Kidney capillary endothelial cell (primary cell): ENCODE data around the gene EIF1.
"Not testable (repeated sequence)": the region's sequence is repeated elsewhere in the genome, so short reads cannot be mapped to it uniquely, and the experiment has no call there.

Experiments
- DNase-seq: peaks from one replicate; pipeline ENCODE4 v3.0.0-alpha.2; 2018; ENCODE audit warnings: low spot score

Gene EIF1

DNA sequence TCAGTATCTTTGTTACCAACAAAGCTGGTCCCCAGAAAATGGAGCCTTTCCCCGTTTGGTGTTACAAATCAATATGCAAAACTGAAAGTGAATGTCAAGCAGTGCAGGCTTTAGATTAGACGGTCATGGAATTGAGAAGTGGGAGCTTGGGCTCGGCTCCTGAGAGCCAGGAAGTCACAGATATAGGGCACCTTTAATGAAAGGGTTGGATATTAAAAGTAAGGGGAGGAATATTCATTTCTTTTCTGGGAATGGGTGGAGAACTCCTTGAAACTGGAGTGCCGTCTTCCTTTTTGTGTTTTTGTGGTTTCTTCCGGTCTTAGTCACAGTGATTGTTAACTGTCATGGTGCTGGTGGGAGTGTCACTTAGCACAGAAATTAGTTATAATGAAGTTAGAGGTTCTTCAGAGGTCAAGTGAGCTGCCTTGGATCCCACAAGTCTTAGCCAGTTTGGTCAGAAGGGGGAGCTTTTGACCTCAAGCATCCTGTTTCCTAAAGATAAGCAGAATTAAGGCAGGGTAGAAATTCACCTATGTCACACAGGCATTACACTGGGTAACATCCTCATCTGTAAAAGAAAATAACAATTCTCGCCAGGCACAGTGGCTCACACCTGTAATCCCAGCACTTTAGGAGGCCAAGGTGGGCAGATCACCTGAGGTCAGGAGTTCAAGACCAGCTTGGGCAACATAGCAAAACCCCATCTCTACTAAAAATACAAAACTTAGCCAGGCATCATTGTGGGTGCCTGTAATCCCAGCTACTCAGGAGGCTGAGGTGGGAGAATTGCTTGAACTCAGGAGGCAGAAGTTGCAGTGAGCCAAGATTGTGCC, 9.6 kb upstream of the EIF1 start:
- peak; percentile 79 for DNase-seq

GRCh38 chr17:41679740-41680425, 8.8 kb upstream of the EIF1 start:
- DNase-seq: no peak

- no peak for DNase-seq
Observed at GRCh38 chr17:41680426-41681040, 8.2 kb upstream of the EIF1 start.

GRCh38 chr17:41681776-41682175, 6.9 kb upstream of the EIF1 start:
- DNase-seq: no peak

- no peak for DNase-seq
Observed at GRCh38 chr17:41682631-41683030, 6.1 kb upstream of the EIF1 start.

- DNase-seq: no peak
Observed at GRCh38 chr17:41683441-41684007, 5.2 kb upstream of the EIF1 start.

DNA sequence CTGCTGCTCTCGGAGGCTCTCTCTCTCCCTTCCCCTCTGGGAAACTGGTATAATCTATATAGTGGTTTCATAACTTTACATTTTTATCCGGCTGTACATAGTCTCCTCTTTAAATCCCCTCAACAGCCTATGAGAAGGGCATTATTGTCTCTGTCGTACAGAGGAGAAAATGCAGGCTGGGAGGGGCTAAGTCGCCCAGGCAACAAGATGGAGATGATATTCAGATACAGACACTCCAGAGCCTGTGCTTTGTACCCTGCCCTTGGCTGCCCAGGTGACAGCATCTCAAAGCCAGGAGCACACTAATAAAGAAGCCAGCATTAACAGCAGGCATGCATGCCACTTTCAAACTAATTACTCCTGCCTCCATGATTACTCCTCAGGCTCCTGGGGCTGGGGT, 4.7 kb upstream of the EIF1 start:
- DNase-seq: no peak

DNA sequence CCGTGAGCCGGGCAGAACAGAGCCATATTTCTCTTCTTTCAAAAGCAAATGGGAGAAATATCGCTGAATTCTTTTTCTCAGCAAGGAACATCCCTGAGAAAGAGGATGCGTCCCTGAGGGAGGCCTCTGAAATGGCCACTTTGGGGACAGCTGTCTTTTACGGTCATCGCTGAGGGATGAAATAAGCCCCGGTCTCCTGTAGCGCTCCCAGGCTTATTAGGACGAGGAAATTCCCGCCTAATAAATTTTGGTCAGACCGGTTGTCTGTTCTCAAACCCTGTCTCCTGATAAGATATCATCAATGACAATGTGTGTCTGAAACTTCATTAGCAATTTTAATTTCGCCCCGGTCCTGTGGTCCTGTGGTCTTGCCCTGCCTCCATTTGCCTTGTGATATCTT, 2.9 kb upstream of the EIF1 start:
- not testable (repeated sequence) for DNase-seq

GRCh38 chr17:41686281-41686680, 2.4 kb upstream of the EIF1 start:
- no peak for DNase-seq

- no peak for DNase-seq
Observed at GRCh38 chr17:41687828-41688640, 651 bp upstream of the EIF1 start.

DNA sequence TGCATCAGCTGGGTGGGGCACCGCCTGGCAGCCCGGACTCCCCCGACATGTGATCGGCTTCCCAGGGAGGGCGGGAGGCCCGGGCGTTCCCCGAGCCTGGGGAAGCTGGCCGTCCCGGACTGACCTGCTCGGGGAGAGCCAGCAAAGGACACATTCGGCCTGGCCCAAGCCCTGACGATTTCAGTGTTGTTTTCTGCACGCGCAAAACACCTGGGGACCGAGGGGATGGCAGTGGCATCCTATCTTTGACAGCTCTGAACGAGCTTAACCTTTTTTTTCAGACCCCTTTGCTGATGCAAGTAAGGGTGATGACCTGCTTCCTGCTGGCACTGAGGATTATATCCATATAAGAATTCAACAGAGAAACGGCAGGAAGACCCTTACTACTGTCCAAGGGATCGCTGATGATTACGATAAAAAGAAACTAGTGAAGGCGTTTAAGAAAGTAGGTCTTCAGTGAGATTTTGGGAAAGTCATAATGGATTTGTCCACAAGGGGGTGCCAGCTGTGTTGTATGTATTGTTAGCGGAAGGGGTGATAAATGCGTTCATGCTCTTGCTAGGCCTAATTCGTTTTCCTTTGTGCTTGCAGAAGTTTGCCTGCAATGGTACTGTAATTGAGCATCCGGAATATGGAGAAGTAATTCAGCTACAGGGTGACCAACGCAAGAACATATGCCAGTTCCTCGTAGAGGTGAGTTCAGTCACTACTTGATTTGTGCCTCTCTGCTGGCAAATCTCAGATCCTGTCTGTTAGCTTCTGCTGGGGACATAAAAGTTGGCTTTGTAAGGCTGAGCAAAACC, 1.0 kb downstream of the EIF1 start:
- DNase-seq: no peak

- no peak for DNase-seq
Observed at GRCh38 chr17:41690497-41690896, 1.8 kb downstream of the EIF1 start.

GRCh38 chr17:41691031-41691777, 2.5 kb downstream of the EIF1 start:
- no peak for DNase-seq

DNA sequence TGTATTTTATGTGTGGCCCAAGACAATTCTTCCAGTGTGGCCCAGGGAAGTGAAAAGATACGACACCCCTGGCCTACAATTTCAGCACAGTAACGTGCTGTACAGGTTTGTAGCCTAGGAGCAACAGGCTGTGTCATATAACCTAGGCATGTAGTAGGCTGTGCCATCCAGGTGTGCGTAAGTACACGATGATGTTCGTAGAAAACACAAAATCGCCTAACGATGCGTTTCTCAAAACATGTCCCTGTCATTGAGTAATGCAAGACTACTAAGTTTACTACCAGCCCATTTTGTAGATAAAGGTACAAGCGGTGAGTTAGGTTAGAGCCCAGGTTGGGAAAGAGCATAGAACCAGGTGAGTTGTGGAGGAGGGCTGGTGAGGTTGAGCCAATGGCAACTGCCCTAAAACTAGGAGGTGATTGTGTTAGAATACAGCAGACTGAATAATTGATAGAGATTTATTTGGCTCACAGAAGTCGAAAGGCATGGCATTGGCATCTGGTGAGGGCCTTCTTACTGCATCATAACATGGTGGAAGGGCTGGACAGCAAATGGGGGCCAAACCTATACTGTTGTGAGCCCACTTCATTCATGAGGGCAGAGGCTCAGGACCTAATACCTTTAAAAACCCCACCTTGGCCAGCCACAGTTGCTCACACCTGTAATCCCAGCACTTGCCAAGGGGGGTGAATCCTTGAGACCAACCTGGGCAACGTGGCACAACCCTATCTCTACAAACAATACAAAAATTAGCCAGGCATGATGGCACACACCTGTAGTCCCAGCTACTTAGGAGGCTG, 4.2 kb downstream of the EIF1 start:
- DNase-seq: no peak

DNA sequence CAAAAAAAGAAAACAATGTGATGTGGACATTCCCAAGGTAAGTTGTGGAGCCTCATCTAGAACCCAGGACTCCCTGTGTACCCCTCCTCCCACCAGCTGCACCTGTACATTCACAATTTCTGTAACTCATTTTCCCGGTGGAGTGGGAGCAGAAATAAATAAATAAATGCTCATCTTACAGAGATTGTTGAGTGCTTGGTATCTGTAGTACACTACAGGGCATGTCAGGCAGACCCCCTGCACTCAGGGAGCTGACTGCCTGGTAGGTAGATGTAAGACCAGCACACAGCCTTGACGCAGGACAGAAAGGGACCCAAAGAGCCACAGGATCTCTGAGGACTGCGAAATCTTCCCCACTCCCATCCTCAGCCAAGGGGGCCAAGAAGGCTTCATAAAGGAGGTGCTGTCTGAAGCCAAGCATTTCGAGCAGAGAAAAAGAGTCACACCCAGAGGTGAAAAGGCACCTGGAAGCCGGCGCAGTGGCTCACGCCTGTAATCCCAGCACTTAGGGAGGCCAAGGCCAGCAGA, 6.5 kb downstream of the EIF1 start:
- DNase-seq: no peak

- DNase-seq: peak; percentile 82
Observed at GRCh38 chr17:41695954-41696757, 7.5 kb downstream of the EIF1 start.

DNA sequence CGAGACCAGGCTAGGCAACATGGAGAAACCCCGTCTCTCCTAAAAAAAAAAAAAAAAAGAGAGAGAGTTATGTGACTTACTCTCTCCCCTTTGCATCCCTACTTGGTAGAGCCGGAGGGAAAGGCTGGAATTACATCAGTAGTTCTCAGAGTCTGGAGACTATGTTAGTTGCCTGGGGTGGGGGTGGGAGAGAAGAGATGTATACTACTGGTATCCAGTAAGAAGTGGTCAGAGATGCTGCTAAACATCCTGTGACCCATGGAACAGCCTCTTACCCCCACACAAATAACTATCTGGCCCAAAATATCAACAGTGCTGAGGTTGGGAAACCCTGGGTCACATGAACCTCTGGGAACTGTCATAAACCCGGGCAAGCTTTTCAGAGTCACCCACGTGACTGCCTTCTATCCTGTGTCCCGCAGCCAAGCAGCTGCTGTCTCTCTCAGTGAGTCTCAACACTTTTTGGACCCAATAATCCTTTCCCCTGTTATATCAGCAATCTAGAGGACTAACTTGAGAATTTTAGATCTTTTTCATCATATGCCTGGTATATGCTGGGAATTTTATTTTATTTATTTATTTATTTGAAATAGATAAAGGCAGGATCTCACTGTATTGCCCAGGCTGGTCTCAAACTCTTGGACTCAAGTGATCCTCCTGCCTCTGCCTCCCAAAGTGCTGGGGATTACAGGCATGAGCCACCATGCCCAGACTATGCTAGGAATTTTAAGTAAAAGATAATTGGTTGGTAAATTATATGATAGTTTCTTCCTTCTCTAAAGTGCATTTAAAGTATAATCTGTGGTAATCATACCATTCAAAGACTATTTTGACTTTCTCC, 8.7 kb downstream of the EIF1 start:
- no peak for DNase-seq
